CD4-positive, alpha-beta T cell (primary cell): ENCODE measurements around the gene RAPGEF4. TPM values are rescaled to one million over a fixed set of nuclear protein-coding genes. Genes with fewer than 3 reads are reported as not detected.

Experiments
- ATAC-seq: fragments of 200-7000 bp; cut with Tn5 transposase; one replicate; pipeline ENCODE4 v1.10.0; 2022; ENCODE audit warnings: mild to moderate bottlenecking; ENCODE audit not compliant: poor library complexity
- CTCF ChIA-PET: fragments of 350-600 bp; sonication (Branson Sonifier 250); formaldehyde crosslinking; loops from one replicate; lab custom pipeline; 2021; ENCODE audit warnings: antibody characterized with exemption, inconsistent platforms; lab: Charles Lee
- POLR2A ChIA-PET: fragments of 350-600 bp; sonication (Branson Sonifier 250); formaldehyde crosslinking; loops from one replicate; lab custom pipeline; 2021; ENCODE audit warnings: antibody characterized with exemption, inconsistent platforms; lab: Charles Lee
- DNase-seq, 14 experiments: peaks; one replicate each; pipeline ENCODE4 v3.0.0-alpha.2; 2013 to 2020; ENCODE audit warnings: mixed read lengths in 2 of 14
- H3K27ac ChIP-seq, 2 donors: one replicate each; pipeline versions ENCODE4 v1.5.1 to v1.7.0; 2013; ENCODE audit warnings: low read length in 2 of 2, low read depth in 1 of 2, mild to moderate bottlenecking in 1 of 2
- H3K27me3 ChIP-seq, 2 experiments: 1 replicate in 1 of 2; 2 replicates in 1 of 2; pipeline versions ENCODE4 v1.6.1 to v1.7.0; 2013; ENCODE audit warnings: low read length in 2 of 2, control low read depth in 1 of 2, mild to moderate bottlenecking in 1 of 2, moderate library complexity in 1 of 2; ENCODE audit not compliant: insufficient read depth in 2 of 2, control insufficient read depth in 1 of 2
- H3K36me3 ChIP-seq: one replicate; pipeline ENCODE4 v1.6.1; 2013; ENCODE audit warnings: low read length, control low read depth; ENCODE audit not compliant: insufficient read depth
- H3K4me1 ChIP-seq: one replicate; pipeline ENCODE4 v1.6.1; 2013; ENCODE audit warnings: low read length, control low read depth; ENCODE audit not compliant: insufficient read depth
- H3K4me3 ChIP-seq: one replicate; pipeline ENCODE4 v1.5.1; 2013; ENCODE audit warnings: mild to moderate bottlenecking, low read length, moderate library complexity
- H3K9me3 ChIP-seq, 2 experiments: 1 replicate in 1 of 2; 2 replicates in 1 of 2; pipeline versions ENCODE4 v1.6.1 to v1.7.0; 2013; ENCODE audit warnings: low read length in 2 of 2, mild to moderate bottlenecking in 2 of 2, control low read depth in 1 of 2, moderate library complexity in 1 of 2; ENCODE audit not compliant: control insufficient read depth in 1 of 2, insufficient read depth in 1 of 2
- H3K27ac Mint-ChIP-seq: one replicate; pipeline ENCODE4 v1.8.0; 2020; ENCODE audit warnings: mixed read lengths
- H3K27me3 Mint-ChIP-seq: one replicate; pipeline ENCODE4 v1.8.0; 2021; ENCODE audit warnings: mixed read lengths
- H3K36me3 Mint-ChIP-seq: one replicate; pipeline ENCODE4 v1.8.0; 2021; ENCODE audit warnings: low read depth, mixed read lengths
- H3K4me1 Mint-ChIP-seq: one replicate; pipeline ENCODE4 v1.8.0; 2021; ENCODE audit warnings: low read depth, mixed read lengths
- H3K4me3 Mint-ChIP-seq: one replicate; pipeline ENCODE4 v1.8.0; 2020; ENCODE audit warnings: mild to moderate bottlenecking, mixed read lengths
- H3K9me3 Mint-ChIP-seq: one replicate; pipeline ENCODE4 v1.8.0; 2020; ENCODE audit warnings: mixed read lengths
- intact Hi-C, 2 experiments: fragments of 100-400 bp; cut with DNase I in 1 of 2; cut with micrococcal nuclease in 1 of 2; formaldehyde crosslinking; loops; one replicate each; pipeline versions ENCODE4 v1.15.1 to v1.9.0; 2023 to 2025; cut with DNase I, micrococcal nuclease
- total RNA-seq, 174 experiments: library from RNA in 2 of 174; stranded (reverse) in 2 of 174; gene quantifications; one replicate each; pipeline ENCODE4 v1.2.3 and lab custom pipeline; 2021 to 2026
- TF ChIP-seq, protein P1 (sequence below): fragments of 200-600 bp; IDR thresholded peaks from one replicate; pipeline ENCODE4 v1.8.0; 2022; ENCODE audit warnings: antibody characterized with exemption, mild to moderate bottlenecking

RAPGEF4 gene
- total RNA-seq, 2 experiments from 2014 or later = 0.69 to 0.73 TPM

GRCh38 chr2:172927641-172928357 lies 192.2 kb downstream of the RAPGEF4 start:
- ChIA-PET POLR2A (no interaction called here), CTCF (no interaction called here)
- H3K4me1 Mint-ChIP-seq = peaks cover 13% of the 10 kb centered on the region

DNA sequence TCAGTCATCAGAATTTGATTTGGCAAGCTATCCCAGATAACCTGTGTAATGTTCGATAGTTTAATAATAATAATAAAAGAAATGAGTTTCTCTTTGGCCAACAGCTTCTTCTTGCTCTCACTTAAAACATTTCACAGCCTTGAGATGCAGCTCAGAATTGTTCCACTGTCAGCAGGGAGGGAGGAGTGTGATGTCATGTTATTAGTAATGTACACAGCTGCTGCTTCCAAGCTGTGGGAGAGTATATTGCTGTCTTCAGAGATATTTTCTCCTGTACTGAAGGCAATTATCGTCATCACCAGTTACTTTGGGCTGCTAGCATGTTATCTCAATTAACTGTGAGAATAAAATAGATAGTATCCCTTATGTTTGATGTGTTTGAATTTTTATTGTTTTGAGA lies 193.1 kb downstream of the RAPGEF4 start:
- Histone ChIP-seq H3K27me3 (peaks cover 0 to 19% of the 10 kb centered on the region in 2 experiments), H3K4me3 (no peak overlapping the region), H3K27ac (no peak overlapping the region), H3K9me3 (no peaks in the 10 kb centered on the region), H3K4me1 (peaks cover 6% of the 10 kb centered on the region), H3K36me3 (no peaks in the 10 kb centered on the region)
- H3K36me3 Mint-ChIP-seq = no peaks in the 10 kb centered on the region
- H3K27ac Mint-ChIP-seq = no peak overlapping the region
- ATAC-seq (no peak), DNase-seq (no peak)
- peaks cover 13% of the 10 kb centered on the region for H3K4me1 Mint-ChIP-seq
- TF ChIP-seq, protein P1, sequence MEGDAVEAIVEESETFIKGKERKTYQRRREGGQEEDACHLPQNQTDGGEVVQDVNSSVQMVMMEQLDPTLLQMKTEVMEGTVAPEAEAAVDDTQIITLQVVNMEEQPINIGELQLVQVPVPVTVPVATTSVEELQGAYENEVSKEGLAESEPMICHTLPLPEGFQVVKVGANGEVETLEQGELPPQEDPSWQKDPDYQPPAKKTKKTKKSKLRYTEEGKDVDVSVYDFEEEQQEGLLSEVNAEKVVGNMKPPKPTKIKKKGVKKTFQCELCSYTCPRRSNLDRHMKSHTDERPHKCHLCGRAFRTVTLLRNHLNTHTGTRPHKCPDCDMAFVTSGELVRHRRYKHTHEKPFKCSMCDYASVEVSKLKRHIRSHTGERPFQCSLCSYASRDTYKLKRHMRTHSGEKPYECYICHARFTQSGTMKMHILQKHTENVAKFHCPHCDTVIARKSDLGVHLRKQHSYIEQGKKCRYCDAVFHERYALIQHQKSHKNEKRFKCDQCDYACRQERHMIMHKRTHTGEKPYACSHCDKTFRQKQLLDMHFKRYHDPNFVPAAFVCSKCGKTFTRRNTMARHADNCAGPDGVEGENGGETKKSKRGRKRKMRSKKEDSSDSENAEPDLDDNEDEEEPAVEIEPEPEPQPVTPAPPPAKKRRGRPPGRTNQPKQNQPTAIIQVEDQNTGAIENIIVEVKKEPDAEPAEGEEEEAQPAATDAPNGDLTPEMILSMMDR = no peak
- peaks cover 4% of the 10 kb centered on the region for H3K27me3 Mint-ChIP-seq
- intact Hi-C loops = no loop called here
- CTCF ChIA-PET = no interaction called here
- no peaks in the 10 kb centered on the region for H3K9me3 Mint-ChIP-seq
- no peak overlapping the region for H3K4me3 Mint-ChIP-seq
- POLR2A ChIA-PET = no interaction called here

More at GRCh38 chr2:172927641-172928357, 192.2 kb downstream of the RAPGEF4 start:
- Histone ChIP-seq H3K4me3 (no peak overlapping the region), H3K27ac (no peak overlapping the region), H3K27me3 (peaks cover 0 to 19% of the 10 kb centered on the region in 2 experiments), H3K36me3 (no peaks in the 10 kb centered on the region), H3K9me3 (no peaks in the 10 kb centered on the region), H3K4me1 (peaks cover 6% of the 10 kb centered on the region)
- intact Hi-C loops = no loop called here
- Mint-ChIP-seq H3K27me3 (peaks cover 4% of the 10 kb centered on the region), H3K9me3 (no peaks in the 10 kb centered on the region), H3K36me3 (no peaks in the 10 kb centered on the region), H3K27ac (no peak overlapping the region), H3K4me3 (no peak overlapping the region)
- ATAC-seq (no peak), DNase-seq (no peak)
- TF ChIP-seq, protein P1 = no peak

- intact Hi-C loops = loop anchor here in 1 of 2 experiments (1.0 to 5.0 kb wide), 3 partner anchors 15 to 1352 kb away; no protein-coding TSS in a partner anchor
- CTCF ChIA-PET = no interaction called here
- Mint-ChIP-seq H3K36me3 (no peaks in the 10 kb centered on the region), H3K9me3 (no peaks in the 10 kb centered on the region), H3K27me3 (peaks cover 4% of the 10 kb centered on the region), H3K27ac (no peak overlapping the region), H3K4me1 (peaks cover 13% of the 10 kb centered on the region), H3K4me3 (no peak overlapping the region)
- peaks cover 0 to 19% of the 10 kb centered on the region in 2 experiments for H3K27me3 ChIP-seq
- DNase-seq (no peak), ATAC-seq (no peak)
- no peak overlapping the region for H3K4me3 ChIP-seq
- H3K27ac ChIP-seq = no peak overlapping the region
- H3K9me3 ChIP-seq = no peaks in the 10 kb centered on the region
- H3K4me1 ChIP-seq = peaks cover 6% of the 10 kb centered on the region
- no peaks in the 10 kb centered on the region for H3K36me3 ChIP-seq
- POLR2A ChIA-PET = interaction anchor here (0.6 kb wide), 1 partner anchor 276 kb away, joined by 3 read pairs; no protein-coding TSS in a partner anchor
- TF ChIP-seq, protein P1 = no peak
Observed at GRCh38 chr2:172929644-172930043, 194.0 kb downstream of the RAPGEF4 start.
